Hepatocyte (in vitro differentiated cells): ENCODE results near the gene LGALSL. TPM values are rescaled to one million over a fixed set of nuclear protein-coding genes. Genes with fewer than 3 reads are reported as not detected.

Experiments used
- DNase-seq: peaks from one replicate; pipeline ENCODE4 v3.0.0-alpha.2; 2016; ENCODE audit warnings: low spot score
- H2AFZ ChIP-seq: fragments of 200-600 bp; sonication (generic); 2 replicates; pipeline ENCODE4 v1.6.0; 2016; ENCODE audit warnings: antibody characterized with exemption, mild to moderate bottlenecking
- H3K27ac ChIP-seq: fragments of 200-600 bp; sonication (generic); 2 replicates; pipeline ENCODE4 v1.5.1; 2016; ENCODE audit warnings: mild to moderate bottlenecking
- H3K27me3 ChIP-seq: fragments of 200-600 bp; sonication (generic); 2 replicates; pipeline ENCODE4 v1.6.1; 2016
- H3K36me3 ChIP-seq: fragments of 200-600 bp; sonication (generic); replicated peaks from 2 replicates; pipeline ENCODE4 v1.5.1; 2016; ENCODE audit warnings: low read depth; ENCODE audit not compliant: insufficient read depth
- H3K4me1 ChIP-seq: fragments of 200-600 bp; sonication (generic); 2 replicates; pipeline ENCODE4 v1.5.1; 2016; ENCODE audit warnings: mild to moderate bottlenecking, moderate library complexity; ENCODE audit not compliant: insufficient read depth
- H3K4me2 ChIP-seq: fragments of 200-600 bp; sonication (generic); 2 replicates; pipeline ENCODE4 v1.6.0; 2016
- H3K4me3 ChIP-seq: fragments of 200-600 bp; sonication (generic); 2 replicates; pipeline ENCODE4 v1.5.1; 2016; ENCODE audit warnings: mild to moderate bottlenecking
- H3K79me2 ChIP-seq: fragments of 200-600 bp; sonication (generic); 2 replicates; pipeline ENCODE4 v1.6.0; 2017; ENCODE audit warnings: mild to moderate bottlenecking
- H3K9me2 ChIP-seq: fragments of 200-600 bp; sonication (generic); replicated peaks from 2 replicates; pipeline ENCODE4 v1.6.0; 2017; ENCODE audit warnings: mild to moderate bottlenecking; ENCODE audit not compliant: insufficient read depth
- H3K9me3 ChIP-seq: fragments of 200-600 bp; sonication (generic); 2 replicates; pipeline ENCODE4 v1.5.1; 2016; ENCODE audit warnings: low read depth, mild to moderate bottlenecking
- H4K20me1 ChIP-seq: fragments of 200-600 bp; sonication (generic); 2 replicates; pipeline ENCODE4 v1.6.0; 2016; ENCODE audit warnings: mild to moderate bottlenecking; ENCODE audit not compliant: insufficient read depth, poor library complexity, severe bottlenecking
- CTCF ChIP-seq: fragments of 200-600 bp; sonication (generic); IDR thresholded peaks from 2 replicates; pipeline ENCODE4 v1.5.1; 2016; ENCODE audit warnings: antibody characterized with exemption, mild to moderate bottlenecking; ENCODE audit not compliant: poor library complexity
- EZH2 ChIP-seq: fragments of 200-600 bp; sonication (generic); IDR thresholded peaks from 2 replicates; pipeline ENCODE4 v1.6.1; 2016; ENCODE audit warnings: antibody characterized with exemption, mild to moderate bottlenecking, borderline replicate concordance
- EZH2phosphoT487 ChIP-seq: fragments of 200-600 bp; sonication (generic); IDR thresholded peaks from one replicate; pipeline ENCODE4 v1.6.1; 2018; ENCODE audit warnings: antibody characterized with exemption, mild to moderate bottlenecking, low read depth, moderate library complexity; ENCODE audit not compliant: unreplicated experiment, severe bottlenecking
- WGBS: methylation state at CpG from one replicate; pipeline ENCODE4 v1.1.6; 2016; ENCODE audit warnings: low lambda C conversion rate; ENCODE audit errors: missing lambda C conversion rate; 5-methylcytosine and 5-hydroxymethylcytosine counted together
- polyA plus RNA-seq: library from polyadenylated mRNA; unstranded; fragments of >200 nt; fragmentation: Nextera tagmentation; extraction: Ambion mirVana; gene quantifications from 2 replicates; pipeline ENCODE4 v1.2.1, GENCODE V29; 2016
- total RNA-seq: library from RNA; depleted of rRNA; stranded (reverse); fragments of >200 nt; gene quantifications from 2 replicates; pipeline ENCODE4 v1.2.3, GENCODE V29; 2014

LGALSL gene
- 28.1 and 30.7 TPM in 2 replicates for total RNA-seq
- polyA plus RNA-seq, result 27.9 and 44.6 TPM in 2 replicates

DNA sequence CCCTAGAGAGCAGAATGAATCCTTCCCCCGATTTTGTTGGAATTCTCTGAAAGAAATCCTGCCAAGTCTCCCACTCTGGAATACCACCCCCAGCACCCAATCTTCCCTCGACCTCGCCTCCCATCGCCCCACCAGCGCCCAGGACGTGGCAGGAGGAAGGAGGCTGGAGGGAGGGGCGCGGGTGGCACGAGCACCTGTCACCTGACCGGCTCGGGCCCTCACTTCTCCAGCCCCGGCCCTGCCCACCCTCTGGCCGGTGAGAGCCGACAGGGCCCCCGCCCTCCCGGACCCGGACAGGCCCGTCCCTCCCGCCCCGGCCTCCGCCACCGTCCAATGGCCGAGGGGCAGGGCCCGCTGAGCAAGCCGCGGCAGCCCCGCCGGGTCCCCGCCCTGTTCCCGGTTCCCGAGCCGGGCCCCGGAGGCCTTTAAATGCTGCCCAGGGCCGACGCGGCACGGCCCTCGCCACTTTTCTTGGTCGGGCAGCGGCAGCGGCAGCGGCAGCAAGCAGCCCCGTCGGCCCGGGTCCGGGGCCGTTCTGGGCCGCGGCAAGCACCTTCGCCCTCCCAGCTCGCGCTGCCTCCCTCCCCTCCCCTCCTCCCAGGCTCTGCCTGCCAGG lies at the start of gene LGALSL:
TSS of gene LGALSL (plus strand) at position 393 of the 616 bp plus-strand sequence. CDS start 384 bp downstream, outside the sequence.
- no peaks in the 10 kb centered on the region for H4K20me1 ChIP-seq
- TF ChIP-seq EZH2phosphoT487 (no peak), CTCF (no peak), EZH2 (no peak)
- no peaks in the 10 kb centered on the region for H3K9me2 ChIP-seq
- no peaks in the 10 kb centered on the region for H3K36me3 ChIP-seq
- H3K9me3 ChIP-seq, result no peaks in the 10 kb centered on the region
- peak within 1 kb of the TSS; percentile 98 for H3K27ac ChIP-seq
- H3K4me2 ChIP-seq, result peak within 1 kb of the TSS; percentile 80
- WGBS, result 0% methylated on average over 2 of the region's 52 CpGs
- H3K4me1 ChIP-seq, result peaks cover 4% of the 10 kb centered on the region
- peak within 1 kb of the TSS; percentile 87 for H3K4me3 ChIP-seq
- H3K79me2 ChIP-seq, result peaks cover 24% of the 10 kb centered on the region
- H2AFZ ChIP-seq, result peak within 1 kb of the TSS; percentile 83
- no peaks in the 10 kb centered on the region for H3K27me3 ChIP-seq
- peak; percentile 94 for DNase-seq

- Histone ChIP-seq H3K4me1 (peaks cover 54% of the 10 kb centered on the region), H3K4me2 (peak overlapping the region; percentile 20), H4K20me1 (no peaks in the 10 kb centered on the region), H3K9me3 (no peaks in the 10 kb centered on the region), H3K9me2 (no peaks in the 10 kb centered on the region), H3K27me3 (no peaks in the 10 kb centered on the region), H3K79me2 (no peaks in the 10 kb centered on the region), H3K27ac (peak overlapping the region; percentile 94), H2AFZ (peak overlapping the region; percentile 27), H3K36me3 (no peaks in the 10 kb centered on the region), H3K4me3 (no peak overlapping the region)
- WGBS, result 34% methylated on average over 9 of the region's 9 CpGs
- TF ChIP-seq EZH2, result no peak
- TF ChIP-seq EZH2phosphoT487, result no peak
- no peak for TF ChIP-seq CTCF
- DNase-seq, result peak; percentile 62
Measured at GRCh38 chr2:64404743-64405142, 49.2 kb upstream of the LGALSL start.

GRCh38 chr2:64405581-64406406 lies 48.2 kb upstream of the LGALSL start:
- Histone ChIP-seq H3K4me1 (peaks cover 48% of the 10 kb centered on the region), H4K20me1 (no peaks in the 10 kb centered on the region), H3K79me2 (no peaks in the 10 kb centered on the region), H3K4me2 (peak overlapping the region; percentile 16), H3K36me3 (no peaks in the 10 kb centered on the region), H3K4me3 (no peak overlapping the region), H3K9me2 (no peaks in the 10 kb centered on the region), H2AFZ (no peak overlapping the region), H3K27me3 (no peaks in the 10 kb centered on the region), H3K27ac (peak overlapping the region; percentile 66), H3K9me3 (no peaks in the 10 kb centered on the region)
- TF ChIP-seq EZH2, result no peak
- no peak for TF ChIP-seq CTCF
- TF ChIP-seq EZH2phosphoT487, result no peak
- no peak for DNase-seq
- 88% methylated on average over 11 of the region's 11 CpGs for WGBS
